Glutamatergic neuron (in vitro differentiated cells): ENCODE measurements around the gene GSC2. TPM values are rescaled to one million over a fixed set of nuclear protein-coding genes. Genes with fewer than 3 reads are reported as not detected.

Source experiments
- DNase-seq: peaks from one replicate; pipeline ENCODE4 v3.0.0; 2022
- H3K27ac Mint-ChIP-seq: one replicate; pipeline ENCODE4 v1.8.0; 2020; ENCODE audit warnings: mild to moderate bottlenecking, mixed read lengths, inconsistent platforms; ENCODE audit not compliant: unreplicated experiment
- H3K27me3 Mint-ChIP-seq: one replicate; pipeline ENCODE4 v1.8.0; 2020; ENCODE audit warnings: mild to moderate bottlenecking, moderate library complexity, mixed read lengths, inconsistent platforms; ENCODE audit not compliant: unreplicated experiment
- H3K36me3 Mint-ChIP-seq: one replicate; pipeline ENCODE4 v1.8.0; 2020; ENCODE audit warnings: mild to moderate bottlenecking, mixed read lengths, inconsistent platforms; ENCODE audit not compliant: unreplicated experiment
- H3K4me1 Mint-ChIP-seq: one replicate; pipeline ENCODE4 v1.8.0; 2020; ENCODE audit warnings: mild to moderate bottlenecking, low read depth, mixed read lengths, inconsistent platforms; ENCODE audit not compliant: unreplicated experiment
- H3K4me3 Mint-ChIP-seq: one replicate; pipeline ENCODE4 v1.8.0; 2020; ENCODE audit warnings: mild to moderate bottlenecking, mixed read lengths, inconsistent platforms; ENCODE audit not compliant: unreplicated experiment
- H3K9me3 Mint-ChIP-seq: one replicate; pipeline ENCODE4 v1.8.0; 2020; ENCODE audit warnings: mild to moderate bottlenecking, moderate library complexity, mixed read lengths, inconsistent platforms; ENCODE audit not compliant: unreplicated experiment
- total RNA-seq: library from RNA; stranded (reverse); fragmentation: NEBNext Ultra II Directional; extraction: Animal tissue kit (Norgen Biotek cat#: 25700); gene quantifications from one replicate; pipeline ENCODE4 v1.2.1, GENCODE V29; 2021; ENCODE audit not compliant: unreplicated experiment
- TF ChIP-seq, protein P1 (sequence below): fragments of 200-600 bp; sonication (generic); IDR thresholded peaks from one replicate; pipeline ENCODE4 v1.5.0; 2021; ENCODE audit not compliant: partially characterized antibody, unreplicated experiment

Gene GSC2
- total RNA-seq, 1 donor from 2014 or later, result not detected

- DNase-seq, result no peak
- H3K27ac Mint-ChIP-seq, result no peak overlapping the region
- H3K9me3 Mint-ChIP-seq, result peaks cover 6% of the 10 kb centered on the region
- TF ChIP-seq, protein P1, sequence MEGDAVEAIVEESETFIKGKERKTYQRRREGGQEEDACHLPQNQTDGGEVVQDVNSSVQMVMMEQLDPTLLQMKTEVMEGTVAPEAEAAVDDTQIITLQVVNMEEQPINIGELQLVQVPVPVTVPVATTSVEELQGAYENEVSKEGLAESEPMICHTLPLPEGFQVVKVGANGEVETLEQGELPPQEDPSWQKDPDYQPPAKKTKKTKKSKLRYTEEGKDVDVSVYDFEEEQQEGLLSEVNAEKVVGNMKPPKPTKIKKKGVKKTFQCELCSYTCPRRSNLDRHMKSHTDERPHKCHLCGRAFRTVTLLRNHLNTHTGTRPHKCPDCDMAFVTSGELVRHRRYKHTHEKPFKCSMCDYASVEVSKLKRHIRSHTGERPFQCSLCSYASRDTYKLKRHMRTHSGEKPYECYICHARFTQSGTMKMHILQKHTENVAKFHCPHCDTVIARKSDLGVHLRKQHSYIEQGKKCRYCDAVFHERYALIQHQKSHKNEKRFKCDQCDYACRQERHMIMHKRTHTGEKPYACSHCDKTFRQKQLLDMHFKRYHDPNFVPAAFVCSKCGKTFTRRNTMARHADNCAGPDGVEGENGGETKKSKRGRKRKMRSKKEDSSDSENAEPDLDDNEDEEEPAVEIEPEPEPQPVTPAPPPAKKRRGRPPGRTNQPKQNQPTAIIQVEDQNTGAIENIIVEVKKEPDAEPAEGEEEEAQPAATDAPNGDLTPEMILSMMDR, result no peak
- peaks cover 3% of the 10 kb centered on the region for H3K27me3 Mint-ChIP-seq
- H3K4me3 Mint-ChIP-seq, result no peak overlapping the region
- peaks cover 34% of the 10 kb centered on the region for H3K4me1 Mint-ChIP-seq
- H3K36me3 Mint-ChIP-seq, result no peaks in the 10 kb centered on the region
These were observed 39.4 kb downstream of the GSC2 start for GRCh38 chr22:19110646-19111045.

- TF ChIP-seq, protein P1, result no peak
- no peak for DNase-seq
- peaks cover 30% of the 10 kb centered on the region for H3K4me1 Mint-ChIP-seq
- H3K9me3 Mint-ChIP-seq, result peaks cover 6% of the 10 kb centered on the region
- H3K27me3 Mint-ChIP-seq, result peaks cover 5% of the 10 kb centered on the region
- peak overlapping the region; percentile 25 for H3K4me3 Mint-ChIP-seq
- H3K27ac Mint-ChIP-seq, result peak overlapping the region; percentile 10
- no peaks in the 10 kb centered on the region for H3K36me3 Mint-ChIP-seq
These were observed 40.0 kb downstream of the GSC2 start for GRCh38 chr22:19110064-19110458.

DNA sequence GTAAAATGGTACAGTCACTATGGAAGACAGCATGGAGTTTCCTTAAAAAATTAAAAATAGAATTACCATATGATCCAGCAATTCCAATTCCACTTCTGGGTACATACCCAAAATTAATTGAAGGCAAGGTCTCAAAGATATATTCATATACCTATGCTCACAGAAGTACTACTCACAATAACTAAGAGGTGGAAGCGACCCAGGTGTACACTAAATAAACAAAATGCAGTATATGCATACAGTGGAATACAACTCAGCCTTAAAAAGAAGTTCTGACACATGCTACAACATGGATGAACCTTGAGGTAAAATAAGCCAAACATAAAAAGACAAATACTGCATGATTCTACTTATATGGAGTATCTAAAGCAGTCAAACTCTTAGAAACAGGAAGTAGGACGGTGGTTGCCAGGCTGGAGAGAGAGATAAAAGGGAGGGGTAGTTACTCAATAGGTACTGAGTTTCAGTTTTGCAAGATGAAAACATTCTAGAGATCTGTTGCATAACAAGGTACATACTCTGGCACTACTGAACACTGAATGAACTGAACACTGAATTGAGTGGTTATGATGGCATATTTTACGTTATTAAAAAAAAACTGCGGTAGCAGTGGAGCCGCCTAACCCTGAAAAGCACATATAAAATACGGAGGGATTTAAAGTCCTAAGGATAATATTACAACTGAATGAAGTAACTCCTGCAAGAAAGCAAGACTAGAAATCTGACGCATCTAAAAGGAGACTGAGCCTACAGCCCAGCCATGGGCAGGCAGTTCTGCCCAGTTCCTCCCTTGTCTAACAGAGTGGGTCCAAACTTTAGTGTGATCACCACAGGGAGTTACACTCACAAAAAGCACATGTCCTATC lies 40.7 kb downstream of the GSC2 start:
- Mint-ChIP-seq H3K27me3 (peaks cover 8% of the 10 kb centered on the region), H3K4me1 (peaks cover 28% of the 10 kb centered on the region), H3K9me3 (peaks cover 6% of the 10 kb centered on the region), H3K36me3 (no peaks in the 10 kb centered on the region), H3K4me3 (peak overlapping the region; percentile 25), H3K27ac (peak overlapping the region; percentile 65)
- TF ChIP-seq, protein P1, result no peak
- DNase-seq, result no peak

DNA sequence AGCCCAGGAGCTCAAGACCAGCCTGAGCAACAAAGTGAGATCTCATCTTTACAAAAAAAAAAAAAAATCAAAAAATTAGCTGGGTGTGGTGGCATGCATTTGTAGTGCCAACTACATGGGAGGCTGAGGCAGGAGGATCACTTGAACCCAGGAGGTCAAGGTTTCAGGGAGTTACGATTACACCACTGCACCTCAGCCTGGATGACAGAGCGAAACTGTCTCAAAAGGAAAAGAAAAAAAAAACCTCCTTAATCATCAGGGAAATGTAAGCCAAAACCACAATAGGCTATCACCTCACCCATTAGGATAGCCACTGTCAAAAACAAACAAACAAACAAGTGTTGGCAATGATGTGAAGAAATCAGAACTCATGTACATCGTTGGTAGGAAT lies 41.3 kb downstream of the GSC2 start:
- peaks cover 10% of the 10 kb centered on the region for H3K27me3 Mint-ChIP-seq
- no peak for DNase-seq
- TF ChIP-seq, protein P1, result no peak
- peaks cover 34% of the 10 kb centered on the region for H3K4me1 Mint-ChIP-seq
- H3K27ac Mint-ChIP-seq, result no peak overlapping the region
- no peaks in the 10 kb centered on the region for H3K36me3 Mint-ChIP-seq
- H3K9me3 Mint-ChIP-seq, result peaks cover 9% of the 10 kb centered on the region
- H3K4me3 Mint-ChIP-seq, result no peak overlapping the region

DNA sequence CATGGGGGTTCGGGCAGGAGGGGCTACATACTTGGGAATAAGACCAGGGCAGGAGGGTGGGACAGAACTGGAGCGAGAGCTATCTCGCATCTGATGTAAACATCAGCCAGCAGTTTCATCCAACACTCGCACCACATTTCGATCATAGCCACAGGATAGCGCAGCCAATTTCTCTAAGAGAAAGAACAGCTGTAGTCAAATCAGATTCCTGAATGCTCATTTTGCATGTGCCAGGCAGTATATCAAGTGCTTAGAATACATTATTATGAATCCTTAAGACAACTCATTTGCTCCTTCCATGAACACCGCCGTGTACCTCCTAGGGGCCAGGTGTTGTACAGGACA lies 42.4 kb downstream of the GSC2 start:
- no peak overlapping the region for H3K27ac Mint-ChIP-seq
- DNase-seq, result no peak
- no peaks in the 10 kb centered on the region for H3K36me3 Mint-ChIP-seq
- peaks cover 10% of the 10 kb centered on the region for H3K27me3 Mint-ChIP-seq
- TF ChIP-seq, protein P1, result no peak
- no peak overlapping the region for H3K4me3 Mint-ChIP-seq
- H3K4me1 Mint-ChIP-seq, result peaks cover 37% of the 10 kb centered on the region
- peaks cover 11% of the 10 kb centered on the region for H3K9me3 Mint-ChIP-seq
